HG03520 (cell line): ENCODE data around the gene SMYD1.

Experiments used
- ATAC-seq: cut with Tn5 transposase; IDR thresholded peaks from one replicate; pipeline ENCODE4 v1.9.1; 2021; ENCODE audit warnings: mild to moderate bottlenecking, moderate library complexity; ENCODE audit not compliant: unreplicated experiment

Gene SMYD1

GRCh38 chr2:88121678-88122077, 54.1 kb downstream of the SMYD1 start:
- no peak for ATAC-seq

DNA sequence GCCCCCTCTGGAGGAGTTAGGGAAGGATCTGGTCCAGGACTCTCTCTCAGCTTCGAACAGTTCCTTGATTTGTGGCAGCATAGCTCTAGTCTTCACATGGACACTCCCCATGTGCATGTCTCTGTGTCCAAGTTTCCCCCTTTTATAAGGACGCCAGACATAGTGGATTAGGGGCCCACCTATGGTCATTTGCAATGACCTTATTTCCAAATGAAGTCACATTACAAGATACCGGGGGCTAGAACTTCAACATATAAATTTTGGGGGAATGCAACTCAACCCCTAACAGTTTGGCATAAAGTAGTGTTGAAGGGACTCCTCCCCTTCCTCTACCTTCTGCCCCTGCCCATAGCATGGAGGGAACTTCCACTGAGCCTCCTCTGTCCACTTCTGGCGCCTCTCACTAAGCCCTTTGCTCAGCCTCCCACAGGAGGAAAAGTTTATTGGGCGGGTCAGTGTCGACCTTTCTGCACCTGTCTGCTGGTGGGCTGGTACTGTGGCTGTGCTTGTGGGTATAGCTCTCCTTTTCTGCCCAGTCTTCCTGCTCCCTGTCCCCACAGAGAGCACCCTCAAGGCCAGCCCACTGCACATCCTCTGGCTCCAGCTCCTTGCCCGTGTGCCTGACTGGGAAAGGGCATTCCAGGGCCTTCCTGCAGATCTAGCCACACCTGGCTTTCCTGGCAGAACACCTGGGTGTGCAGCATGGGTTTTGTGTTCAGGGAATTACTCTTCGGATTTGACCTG, 54.7 kb downstream of the SMYD1 start:
- ATAC-seq: no peak

GRCh38 chr2:88123164-88123974, 55.7 kb downstream of the SMYD1 start:
- ATAC-seq: no peak

GRCh38 chr2:88123975-88124917, 56.6 kb downstream of the SMYD1 start:
- no peak for ATAC-seq

- no peak for ATAC-seq
Measured at GRCh38 chr2:88125344-88125923, 57.8 kb downstream of the SMYD1 start.

GRCh38 chr2:88125924-88126771, 58.5 kb downstream of the SMYD1 start:
- ATAC-seq: no peak

DNA sequence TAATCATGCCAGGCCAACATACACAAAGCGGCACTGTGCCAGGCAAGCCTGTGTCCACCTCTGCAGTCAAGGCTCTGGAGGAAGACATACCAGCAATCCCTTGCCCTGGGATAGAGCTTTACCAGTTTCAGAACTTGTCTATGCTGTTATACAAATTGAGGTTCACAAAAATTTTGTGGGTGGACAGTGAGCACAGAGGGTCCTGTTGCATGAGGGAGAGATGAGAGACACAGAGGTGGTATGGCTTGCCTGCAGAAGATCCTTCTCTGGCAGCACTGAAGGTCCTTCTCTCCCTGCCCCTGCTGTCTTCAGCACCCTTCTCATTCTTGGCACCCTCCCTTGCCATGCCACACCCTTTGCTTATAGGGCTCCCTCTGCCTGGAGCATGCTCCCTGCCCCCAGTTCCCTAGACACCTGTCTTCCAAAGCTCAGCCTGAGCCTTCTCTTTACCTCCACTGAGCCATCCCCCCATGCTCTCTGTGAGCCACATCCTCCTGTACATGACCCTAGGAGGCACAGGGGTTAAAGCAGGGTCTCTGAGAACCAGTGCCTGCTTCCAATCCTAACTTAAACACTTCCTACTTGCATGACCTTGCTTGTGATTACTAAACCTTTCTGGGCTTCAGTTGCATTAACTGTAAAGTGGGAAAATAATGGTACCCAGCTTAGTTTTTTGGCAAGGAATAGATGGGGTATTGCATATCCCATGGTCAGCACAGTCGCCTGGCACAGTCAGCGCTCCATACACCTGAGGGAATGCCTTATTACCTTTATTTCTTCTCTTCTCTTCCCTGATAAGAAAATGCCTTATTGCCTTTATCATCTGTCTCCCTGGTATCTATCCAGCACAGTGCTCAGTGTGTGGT, 59.4 kb downstream of the SMYD1 start:
- no peak for ATAC-seq

DNA sequence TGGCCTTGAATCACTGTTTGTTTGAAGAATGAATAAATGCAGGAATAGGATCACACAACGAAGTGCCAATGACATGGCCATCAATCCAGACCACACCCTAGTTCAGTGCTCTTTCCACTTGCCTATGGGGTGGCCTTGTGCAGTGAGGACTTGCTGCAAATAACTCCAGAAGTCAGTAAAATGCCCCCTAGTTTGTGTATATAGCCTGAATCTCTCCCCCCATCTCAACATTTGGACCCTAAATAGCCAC, 59.9 kb downstream of the SMYD1 start:
- ATAC-seq: no peak

GRCh38 chr2:88127888-88128653, 60.4 kb downstream of the SMYD1 start, which contains the start of gene FABP1:
Gene FABP1, minus strand, starts transcription at chr2:88128062. Its CDS starts 45 bp downstream, at chr2:88128017.
- no peak for ATAC-seq

GRCh38 chr2:88128654-88129312, 61.2 kb downstream of the SMYD1 start:
- ATAC-seq: no peak

DNA sequence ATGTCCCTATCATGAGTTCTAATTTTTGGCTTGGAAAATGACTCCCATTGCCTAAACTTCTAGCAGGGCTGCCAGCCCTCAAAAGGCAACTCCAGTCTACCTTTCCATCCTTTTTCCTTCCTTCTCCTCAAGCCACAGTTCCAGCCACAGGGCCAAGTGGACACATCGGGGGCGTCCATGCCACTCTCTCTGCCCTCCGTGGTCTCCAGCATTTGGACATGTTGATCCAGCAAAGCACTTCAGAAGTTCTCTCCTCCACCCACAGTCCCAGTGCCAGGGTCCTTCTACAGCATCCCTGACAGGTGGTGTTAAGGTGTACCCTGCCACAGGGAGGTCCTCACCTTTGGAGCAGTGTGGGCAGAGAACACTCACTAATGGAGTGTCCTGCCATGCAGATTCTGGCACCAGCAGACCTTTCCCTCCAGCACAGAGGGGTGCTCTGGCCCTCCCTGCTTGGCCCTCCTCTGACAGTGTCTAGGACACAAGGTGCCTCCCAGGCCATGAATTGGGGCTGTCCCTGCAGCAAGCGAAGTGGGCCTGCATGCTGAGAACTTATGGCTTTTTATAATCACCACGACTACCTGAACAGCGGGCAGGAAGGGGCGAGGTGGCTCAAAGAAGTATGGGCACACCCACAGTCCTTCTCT, 61.8 kb downstream of the SMYD1 start:
- no peak for ATAC-seq

DNA sequence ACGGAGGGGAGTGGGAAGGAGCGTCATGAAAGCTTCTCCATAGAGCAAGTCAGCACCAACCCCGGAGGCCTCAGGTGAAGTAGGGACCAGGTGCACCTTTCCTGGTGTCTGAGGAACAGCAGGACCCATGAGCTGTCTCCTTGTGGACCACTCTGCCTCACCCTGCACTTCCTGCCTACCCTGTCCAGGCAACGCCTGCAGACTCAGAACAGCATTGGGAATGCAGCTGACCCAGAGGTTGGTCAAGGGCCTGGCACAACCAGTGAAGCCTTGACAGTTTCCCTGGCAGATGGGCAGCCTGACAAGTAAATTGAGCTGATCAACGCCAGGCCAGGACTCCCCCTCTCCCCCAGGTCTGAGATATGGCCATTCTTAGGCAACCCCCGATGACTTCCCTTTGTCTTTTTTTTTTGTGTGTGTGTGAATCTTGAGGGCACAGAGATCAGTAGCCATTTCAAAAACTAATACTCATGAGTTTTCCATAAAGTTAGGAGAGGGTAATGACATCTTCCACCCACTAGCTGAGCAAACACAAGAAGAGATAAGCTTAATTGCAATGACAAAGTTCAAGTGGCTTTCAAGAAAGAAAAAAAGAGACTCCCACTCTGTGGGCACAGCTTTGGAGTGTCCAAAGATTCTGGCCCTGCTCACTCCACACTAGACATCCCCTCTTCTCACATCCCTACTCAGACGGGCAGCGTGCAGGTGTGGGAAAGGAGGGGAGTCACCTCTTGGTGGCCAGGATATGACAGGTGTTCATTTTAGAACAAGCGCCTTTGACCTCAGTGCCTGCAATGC, 63.8 kb downstream of the SMYD1 start:
- ATAC-seq: no peak

- no peak for ATAC-seq
Measured at GRCh38 chr2:88131999-88132368, 64.4 kb downstream of the SMYD1 start.

DNA sequence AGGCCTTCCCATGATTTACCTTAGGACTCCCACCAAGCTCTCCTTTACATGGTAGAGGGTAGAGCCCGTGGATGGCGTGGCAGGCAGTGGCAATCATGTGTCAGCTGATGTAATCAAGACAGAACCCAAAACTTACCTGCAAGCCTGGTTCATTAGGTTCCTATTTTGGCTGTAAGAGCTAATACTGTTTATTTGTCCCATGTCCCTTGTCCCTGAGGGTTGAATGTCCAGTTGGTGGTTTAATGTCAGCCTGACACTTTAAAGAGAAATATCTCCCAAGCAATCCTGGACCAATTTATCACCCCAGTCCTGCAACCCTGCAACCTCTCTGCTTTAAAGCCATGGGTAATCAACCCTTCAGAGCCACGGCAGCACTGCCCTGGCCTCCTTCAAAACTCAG, 66.2 kb downstream of the SMYD1 start:
- no peak for ATAC-seq

GRCh38 chr2:88136817-88137216, 69.2 kb downstream of the SMYD1 start:
- no peak for ATAC-seq

- ATAC-seq: no peak
Measured at GRCh38 chr2:88137833-88138232, 70.2 kb downstream of the SMYD1 start.
